Measurements from ENCODE around the gene TIMELESS.

The TIMELESS gene

DNA sequence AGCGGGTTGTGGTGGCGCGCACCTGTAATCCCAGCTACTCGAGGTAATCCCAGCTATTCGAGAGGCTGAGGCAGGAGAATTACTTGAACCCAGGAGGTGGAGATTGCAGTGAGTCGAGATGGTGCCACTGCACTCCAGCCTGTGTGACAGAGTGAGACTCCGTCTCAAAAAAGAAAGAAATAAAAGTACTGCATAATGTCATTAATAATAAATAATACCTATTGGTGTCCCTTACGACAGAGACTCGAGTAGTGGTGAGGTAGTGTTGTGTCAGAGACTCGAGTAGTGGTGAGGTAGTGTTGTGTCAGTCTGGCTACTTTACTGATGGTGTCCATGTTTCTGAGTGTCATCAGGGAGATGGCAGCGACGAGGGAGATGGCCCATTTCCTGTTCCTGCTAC is 37.5 kb upstream of the TIMELESS start:
- Histone ChIP-seq H3K79me2 (ENCODE audit: low read length) (peaks cover 2% of the 10 kb centered on the region; the same call in 1 of the 2 replicates), H3K9me2 (replicated peaks; ENCODE audit: insufficient read depth, low read length) (no peaks in the 10 kb centered on the region), H3K27ac (ENCODE audit: low read length) (no peak overlapping the region), H3K4me3 (ENCODE audit: low read length) (no peak overlapping the region), H3K9ac (ENCODE audit: low read length) (no peak overlapping the region), H3K27me3 (replicated peaks; ENCODE audit: insufficient read depth, low read length) (no peaks in the 10 kb centered on the region), H2AFZ (ENCODE audit: low read length) (no peak overlapping the region), H3F3A (ENCODE audit: insufficient read depth, low read length) (no peaks in the 10 kb centered on the region), H3K4me2 (ENCODE audit: low read depth, low read length) (no peak overlapping the region), H4K20me1 (ENCODE audit: insufficient read depth, low read length) (no peaks in the 10 kb centered on the region), H3K36me3 (replicated peaks; ENCODE audit: insufficient read depth, low read length) (no peaks in the 10 kb centered on the region), H3K9me3 (replicated peaks; ENCODE audit: insufficient read depth, low read length) (no peaks in the 10 kb centered on the region), H3K4me1 (ENCODE audit: low read length) (peaks cover 6% of the 10 kb centered on the region; the same call in 1 of the 2 replicates)
- TF ChIP-seq EZH2phosphoT487 (IDR thresholded peaks at IDR 0.05; ENCODE audit: low read length) (no peak), EZH2 (optimal IDR thresholded peaks at IDR 0.05; ENCODE audit: low read depth, low read length) (no peak)
- TF ChIP-seq, protein P1, sequence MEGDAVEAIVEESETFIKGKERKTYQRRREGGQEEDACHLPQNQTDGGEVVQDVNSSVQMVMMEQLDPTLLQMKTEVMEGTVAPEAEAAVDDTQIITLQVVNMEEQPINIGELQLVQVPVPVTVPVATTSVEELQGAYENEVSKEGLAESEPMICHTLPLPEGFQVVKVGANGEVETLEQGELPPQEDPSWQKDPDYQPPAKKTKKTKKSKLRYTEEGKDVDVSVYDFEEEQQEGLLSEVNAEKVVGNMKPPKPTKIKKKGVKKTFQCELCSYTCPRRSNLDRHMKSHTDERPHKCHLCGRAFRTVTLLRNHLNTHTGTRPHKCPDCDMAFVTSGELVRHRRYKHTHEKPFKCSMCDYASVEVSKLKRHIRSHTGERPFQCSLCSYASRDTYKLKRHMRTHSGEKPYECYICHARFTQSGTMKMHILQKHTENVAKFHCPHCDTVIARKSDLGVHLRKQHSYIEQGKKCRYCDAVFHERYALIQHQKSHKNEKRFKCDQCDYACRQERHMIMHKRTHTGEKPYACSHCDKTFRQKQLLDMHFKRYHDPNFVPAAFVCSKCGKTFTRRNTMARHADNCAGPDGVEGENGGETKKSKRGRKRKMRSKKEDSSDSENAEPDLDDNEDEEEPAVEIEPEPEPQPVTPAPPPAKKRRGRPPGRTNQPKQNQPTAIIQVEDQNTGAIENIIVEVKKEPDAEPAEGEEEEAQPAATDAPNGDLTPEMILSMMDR (IDR thresholded peaks at IDR 0.05; ENCODE audit: low read length), result no peak
- no peak for DNase-seq

DNA sequence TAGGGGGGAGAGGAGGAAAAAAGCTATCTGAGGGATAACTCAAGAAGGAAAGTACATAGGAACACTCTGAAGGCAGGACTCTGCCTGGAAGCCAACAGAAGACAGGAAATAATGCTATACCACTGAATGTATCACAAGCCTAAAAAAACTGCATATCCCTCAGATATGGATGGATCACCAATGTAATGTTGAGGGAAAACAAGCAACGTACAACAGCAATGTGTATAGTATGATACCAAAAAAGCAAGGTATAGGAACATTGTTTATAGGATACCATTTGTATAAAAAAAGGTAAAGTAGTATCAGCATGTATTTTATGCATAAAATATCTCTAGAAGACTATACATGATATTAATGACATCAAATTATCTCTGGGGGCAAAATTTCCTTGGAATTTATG is 35.3 kb upstream of the TIMELESS start:
- Histone ChIP-seq H3K9ac (ENCODE audit: low read length) (no peak overlapping the region), H3K79me2 (ENCODE audit: low read length) (peaks cover 2% of the 10 kb centered on the region; the same call in 1 of the 2 replicates), H3K4me2 (ENCODE audit: low read depth, low read length) (no peak overlapping the region), H3K4me3 (ENCODE audit: low read length) (no peak overlapping the region), H3K9me3 (replicated peaks; ENCODE audit: insufficient read depth, low read length) (no peaks in the 10 kb centered on the region), H3K27ac (ENCODE audit: low read length) (no peak overlapping the region), H4K20me1 (ENCODE audit: insufficient read depth, low read length) (no peaks in the 10 kb centered on the region), H3F3A (ENCODE audit: insufficient read depth, low read length) (no peaks in the 10 kb centered on the region), H2AFZ (ENCODE audit: low read length) (no peak overlapping the region), H3K27me3 (replicated peaks; ENCODE audit: insufficient read depth, low read length) (no peaks in the 10 kb centered on the region), H3K9me2 (replicated peaks; ENCODE audit: insufficient read depth, low read length) (no peaks in the 10 kb centered on the region), H3K4me1 (ENCODE audit: low read length) (peaks cover 6% of the 10 kb centered on the region; the same call in 1 of the 2 replicates), H3K36me3 (replicated peaks; ENCODE audit: insufficient read depth, low read length) (no peaks in the 10 kb centered on the region)
- no peak for TF ChIP-seq EZH2 (optimal IDR thresholded peaks at IDR 0.05; ENCODE audit: low read depth, low read length)
- no peak for TF ChIP-seq EZH2phosphoT487 (IDR thresholded peaks at IDR 0.05; ENCODE audit: low read length)
- TF ChIP-seq, protein P1 (IDR thresholded peaks at IDR 0.05; ENCODE audit: low read length), result no peak
- no peak for DNase-seq

GRCh38 chr12:56479625-56480024 is 30.4 kb upstream of the TIMELESS start:
- no peak overlapping the region for H3K27ac ChIP-seq (ENCODE audit: low read length)
- no peak overlapping the region for H3K9ac ChIP-seq (ENCODE audit: low read length)
- H3K4me1 ChIP-seq (ENCODE audit: low read length), result no peaks in the 10 kb centered on the region
- H3K4me2 ChIP-seq (ENCODE audit: low read depth, low read length), result no peak overlapping the region
- no peaks in the 10 kb centered on the region for H3K9me2 ChIP-seq (replicated peaks; ENCODE audit: insufficient read depth, low read length)
- peaks cover 14% of the 10 kb centered on the region for H3K79me2 ChIP-seq (ENCODE audit: low read length)
- no peaks in the 10 kb centered on the region for H3F3A ChIP-seq (ENCODE audit: insufficient read depth, low read length)
- no peaks in the 10 kb centered on the region for H3K36me3 ChIP-seq (replicated peaks; ENCODE audit: insufficient read depth, low read length)
- no peaks in the 10 kb centered on the region for H3K27me3 ChIP-seq (replicated peaks; ENCODE audit: insufficient read depth, low read length)
- H2AFZ ChIP-seq (ENCODE audit: low read length), result no peak overlapping the region
- H3K9me3 ChIP-seq (replicated peaks; ENCODE audit: insufficient read depth, low read length), result no peaks in the 10 kb centered on the region
- no peak overlapping the region for H3K4me3 ChIP-seq (ENCODE audit: low read length)
- TF ChIP-seq, protein P1 (IDR thresholded peaks at IDR 0.05; ENCODE audit: low read length), result no peak
- TF ChIP-seq EZH2phosphoT487 (IDR thresholded peaks at IDR 0.05; ENCODE audit: low read length), result no peak
- TF ChIP-seq EZH2 (optimal IDR thresholded peaks at IDR 0.05; ENCODE audit: low read depth, low read length), result no peak
- H4K20me1 ChIP-seq (ENCODE audit: insufficient read depth, low read length), result no peaks in the 10 kb centered on the region
- DNase-seq, result no peak
